ENCODE results near the gene RPF1.
A peak's percentile ranks its signal among the peaks of the same experiment; 100 is the strongest.

Gene RPF1

DNA sequence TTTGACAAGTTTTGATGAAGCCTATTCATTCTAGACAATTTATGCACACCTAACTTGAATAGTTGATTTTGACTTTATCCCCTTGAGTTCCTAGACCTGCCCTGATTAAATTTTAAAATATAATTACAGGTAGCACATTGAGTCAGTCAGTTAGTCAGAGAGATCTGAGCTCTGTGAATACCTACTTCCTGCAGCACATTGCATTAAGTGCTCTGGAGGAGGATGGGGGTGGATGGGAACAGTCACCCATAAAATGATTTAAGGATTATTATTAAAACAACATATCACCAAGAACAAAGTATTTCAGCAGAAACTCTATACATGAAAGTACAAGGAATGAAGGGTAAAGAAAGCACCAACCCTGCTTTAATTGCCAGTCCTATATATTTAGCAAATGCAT is 11.8 kb upstream of the RPF1 start:
- TF ChIP-seq, protein P1, sequence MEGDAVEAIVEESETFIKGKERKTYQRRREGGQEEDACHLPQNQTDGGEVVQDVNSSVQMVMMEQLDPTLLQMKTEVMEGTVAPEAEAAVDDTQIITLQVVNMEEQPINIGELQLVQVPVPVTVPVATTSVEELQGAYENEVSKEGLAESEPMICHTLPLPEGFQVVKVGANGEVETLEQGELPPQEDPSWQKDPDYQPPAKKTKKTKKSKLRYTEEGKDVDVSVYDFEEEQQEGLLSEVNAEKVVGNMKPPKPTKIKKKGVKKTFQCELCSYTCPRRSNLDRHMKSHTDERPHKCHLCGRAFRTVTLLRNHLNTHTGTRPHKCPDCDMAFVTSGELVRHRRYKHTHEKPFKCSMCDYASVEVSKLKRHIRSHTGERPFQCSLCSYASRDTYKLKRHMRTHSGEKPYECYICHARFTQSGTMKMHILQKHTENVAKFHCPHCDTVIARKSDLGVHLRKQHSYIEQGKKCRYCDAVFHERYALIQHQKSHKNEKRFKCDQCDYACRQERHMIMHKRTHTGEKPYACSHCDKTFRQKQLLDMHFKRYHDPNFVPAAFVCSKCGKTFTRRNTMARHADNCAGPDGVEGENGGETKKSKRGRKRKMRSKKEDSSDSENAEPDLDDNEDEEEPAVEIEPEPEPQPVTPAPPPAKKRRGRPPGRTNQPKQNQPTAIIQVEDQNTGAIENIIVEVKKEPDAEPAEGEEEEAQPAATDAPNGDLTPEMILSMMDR (IDR thresholded peaks at IDR 0.05; ENCODE audit: low read depth, low read length, missing control alignments) = no peak
- H3K4me3 ChIP-seq (ENCODE audit: low read depth, low read length) = no peak overlapping the region
- DNase-seq (ENCODE audit: low read depth) = no peak

DNA sequence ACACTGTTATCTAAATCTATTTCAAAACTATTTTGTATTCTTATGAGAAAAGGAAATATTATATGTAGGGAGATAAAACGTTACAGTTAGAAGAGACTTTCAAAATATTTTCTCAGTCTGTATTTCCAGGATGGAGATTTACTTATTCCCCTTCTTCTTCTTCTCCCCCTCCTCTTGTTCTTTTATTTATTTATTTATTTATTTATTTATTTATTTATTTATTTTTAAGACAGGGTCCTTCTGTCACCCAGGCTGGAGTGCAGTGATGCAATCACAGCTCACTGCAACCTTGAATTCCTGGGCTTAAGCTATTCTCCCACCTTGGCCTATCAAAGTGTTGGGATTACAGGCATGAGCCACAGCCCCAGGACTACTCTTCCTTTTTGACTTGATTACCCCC is 2.8 kb upstream of the RPF1 start:
- TF ChIP-seq, protein P1 (IDR thresholded peaks at IDR 0.05; ENCODE audit: low read depth, low read length, missing control alignments) = no peak
- DNase-seq (ENCODE audit: low read depth) = no peak
- H3K4me3 ChIP-seq (ENCODE audit: low read depth, low read length) = no peak overlapping the region

DNA sequence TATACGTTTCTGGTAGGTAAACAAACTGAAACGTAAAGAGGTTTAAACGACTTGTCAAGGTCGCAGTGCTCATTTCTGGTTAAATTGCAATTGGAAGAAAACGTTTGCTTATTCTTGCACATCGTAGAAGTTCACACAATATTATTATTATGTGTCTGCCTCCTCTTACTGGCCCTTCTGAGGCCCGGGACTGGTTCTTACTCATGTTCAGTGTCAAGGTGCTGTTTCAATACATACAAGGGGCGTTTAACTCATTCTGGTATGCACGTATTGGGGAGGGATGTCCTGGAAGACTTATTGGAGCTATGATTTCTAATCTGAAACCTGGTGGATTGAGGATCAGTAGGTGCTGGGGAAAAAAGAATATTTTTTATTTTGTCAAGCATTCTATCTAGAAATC is 932 bp downstream of the RPF1 start:
- peak overlapping the region; percentile 84 for H3K4me3 ChIP-seq (ENCODE audit: low read depth, low read length)
- TF ChIP-seq, protein P1 (IDR thresholded peaks at IDR 0.05; ENCODE audit: low read depth, low read length, missing control alignments) = no peak
- no peak for DNase-seq (ENCODE audit: low read depth)

DNA sequence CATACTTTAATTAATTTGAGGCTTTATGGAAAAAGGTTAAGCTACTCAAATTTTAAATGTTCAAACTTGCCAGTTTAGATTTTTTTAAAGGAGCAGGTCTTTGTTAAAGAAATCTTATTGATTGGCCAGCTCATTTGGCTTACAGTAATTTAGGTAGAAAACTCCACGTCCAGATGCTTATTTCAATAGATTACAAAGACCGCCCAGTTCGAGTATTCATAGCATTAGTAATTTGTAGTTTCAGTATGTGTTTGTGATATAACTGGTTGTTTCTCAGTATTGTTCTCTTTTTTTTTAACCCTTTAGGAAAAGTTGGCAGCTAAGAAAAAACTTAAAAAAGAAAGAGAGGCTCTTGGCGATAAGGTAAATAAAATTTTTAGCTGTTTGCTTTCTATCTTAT is 1.6 kb downstream of the RPF1 start:
- peak overlapping the region; percentile 84; the same call in 1 of the 2 replicates for H3K4me3 ChIP-seq (ENCODE audit: low read depth, low read length)
- no peak for DNase-seq (ENCODE audit: low read depth)
- TF ChIP-seq, protein P1 (IDR thresholded peaks at IDR 0.05; ENCODE audit: low read depth, low read length, missing control alignments) = no peak

DNA sequence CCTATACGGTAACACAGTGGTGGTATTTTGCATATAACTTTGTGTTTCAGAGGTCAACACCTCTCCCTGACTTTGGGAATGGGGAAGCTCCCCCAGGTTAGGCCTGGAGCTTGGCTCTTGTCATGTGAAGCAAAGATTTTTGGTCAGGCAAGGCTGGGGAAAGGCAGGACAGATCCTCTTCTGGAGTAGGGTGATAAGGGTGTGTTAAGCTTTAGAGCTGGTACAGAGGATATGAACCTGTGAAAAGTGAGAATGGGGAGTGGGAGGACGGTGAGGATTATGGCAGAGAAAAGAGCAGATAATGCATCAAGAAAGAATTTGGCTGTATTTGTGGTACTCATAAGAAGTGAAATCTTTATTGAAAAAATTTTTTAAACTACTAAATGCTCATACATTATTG is 2.3 kb downstream of the RPF1 start:
- TF ChIP-seq, protein P1 (IDR thresholded peaks at IDR 0.05; ENCODE audit: low read depth, low read length, missing control alignments) = no peak
- DNase-seq (ENCODE audit: low read depth) = no peak
- H3K4me3 ChIP-seq (ENCODE audit: low read depth, low read length) = no peak overlapping the region

DNA sequence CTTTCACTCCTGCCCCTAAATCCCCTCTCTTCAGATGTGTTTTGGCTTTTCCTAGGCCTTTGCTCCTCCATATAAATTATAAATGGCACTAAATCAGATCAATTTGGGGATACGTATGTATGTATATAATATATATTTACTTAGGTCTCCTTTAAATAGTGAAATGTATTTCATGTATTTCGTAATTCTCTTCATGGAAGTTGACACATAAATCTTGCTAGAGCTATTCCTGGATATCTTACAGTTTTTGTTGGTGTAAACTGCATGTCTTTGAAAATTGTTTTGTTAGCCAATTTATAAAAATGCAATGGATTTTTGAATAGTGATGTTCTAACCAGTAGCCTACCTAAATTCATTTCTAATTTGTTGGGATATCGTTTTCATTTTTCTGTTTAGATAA is 9.0 kb downstream of the RPF1 start:
- DNase-seq (ENCODE audit: low read depth) = no peak
- TF ChIP-seq, protein P1 (IDR thresholded peaks at IDR 0.05; ENCODE audit: low read depth, low read length, missing control alignments) = no peak
- no peak overlapping the region for H3K4me3 ChIP-seq (ENCODE audit: low read depth, low read length)

DNA sequence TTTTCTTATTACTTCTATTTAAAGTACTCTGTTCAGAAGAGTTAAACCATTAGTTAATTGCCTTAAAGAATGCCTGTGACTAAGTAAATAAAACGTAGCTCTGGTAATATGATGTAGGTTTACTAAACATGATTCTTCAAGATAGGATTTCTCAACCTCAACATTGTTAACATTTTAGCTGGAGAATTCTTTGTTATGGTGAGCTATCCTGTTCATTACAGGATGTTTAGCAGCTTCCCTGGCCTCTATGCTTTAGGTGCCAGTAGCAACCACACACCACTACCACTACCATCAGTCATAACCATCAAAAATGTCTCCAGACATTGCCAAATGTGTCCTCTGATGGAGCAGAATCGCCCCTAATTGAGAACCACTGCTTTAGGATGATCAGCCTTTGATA is 10.7 kb downstream of the RPF1 start:
- TF ChIP-seq, protein P1 (IDR thresholded peaks at IDR 0.05; ENCODE audit: low read depth, low read length, missing control alignments) = no peak
- DNase-seq (ENCODE audit: low read depth) = no peak
- no peak overlapping the region for H3K4me3 ChIP-seq (ENCODE audit: low read depth, low read length)
